GM21737 (cell line): ENCODE measurements around the gene OMP.

Experiments used
- ATAC-seq: cut with Tn5 transposase; IDR thresholded peaks from one replicate; pipeline ENCODE4 v1.9.1; 2021; ENCODE audit warnings: mild to moderate bottlenecking, moderate library complexity; ENCODE audit not compliant: unreplicated experiment

OMP gene

DNA sequence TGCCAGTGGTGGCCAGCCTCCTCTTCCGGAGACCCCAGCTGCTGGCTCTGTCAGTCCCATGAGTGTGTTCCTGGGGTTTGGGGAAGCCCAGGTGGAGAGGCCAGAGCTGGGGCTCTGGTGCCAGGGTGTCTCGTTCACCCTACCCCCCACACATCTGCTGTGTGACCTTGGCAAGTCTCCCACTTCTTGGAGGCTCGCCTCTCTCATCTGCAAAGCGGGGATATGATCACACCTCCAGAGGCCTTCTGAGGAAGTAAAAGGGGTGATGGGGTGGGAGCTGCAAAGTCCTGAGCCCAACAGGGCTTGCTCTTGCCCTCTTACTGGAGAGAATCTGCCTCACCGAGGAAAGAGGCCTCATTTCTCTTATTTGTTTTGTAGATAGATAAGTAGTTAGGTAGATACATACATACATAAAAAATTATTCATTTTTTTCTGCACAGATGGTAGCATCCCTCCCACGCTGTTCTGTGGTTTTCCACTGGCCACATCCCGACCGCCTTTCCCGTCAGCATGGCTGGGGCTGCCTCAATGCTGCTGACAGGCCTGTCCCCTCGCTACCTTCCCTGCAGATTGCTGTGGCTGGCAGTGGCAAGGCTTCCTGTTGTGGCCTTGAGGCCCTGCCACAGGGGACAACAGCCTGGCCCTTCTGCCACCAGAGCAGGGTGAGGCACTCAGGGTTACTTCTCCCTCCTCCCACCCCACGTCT is 49.3 kb downstream of the OMP start:
- ATAC-seq = no peak

DNA sequence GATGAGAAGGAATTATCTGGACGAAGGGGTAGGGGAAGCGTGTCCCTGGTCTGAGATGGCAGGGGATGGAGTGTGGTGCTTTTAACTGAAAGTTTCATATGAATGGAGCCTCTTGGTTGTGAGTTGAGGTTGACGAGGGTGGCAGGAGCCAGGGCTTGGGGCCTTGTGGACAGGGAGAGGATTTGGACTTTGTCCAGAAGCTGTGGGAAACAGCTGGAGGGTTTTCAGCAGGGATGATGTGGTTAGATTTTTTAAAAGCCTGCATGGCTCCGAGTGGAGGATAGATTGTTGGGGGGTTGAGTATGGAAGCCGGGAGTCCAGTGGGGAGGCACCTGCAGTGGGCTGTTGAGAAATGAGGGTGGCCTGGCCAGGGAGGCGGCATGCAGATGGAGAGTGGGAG is 50.2 kb downstream of the OMP start:
- ATAC-seq = no peak
